HEK293 (cell line): Measurements from ENCODE around the gene ENOX2.

Source experiments
- CTCF ChIP-seq: fragments of 450-650 bp; formaldehyde crosslinking; IDR thresholded peaks from 2 replicates; pipeline ENCODE4 v1.5.1; 2016; ENCODE audit warnings: missing biosample characterization, missing genetic modification characterization
- ZBTB21 ChIP-seq: fragments of 450-650 bp; formaldehyde crosslinking; IDR thresholded peaks from 2 replicates; pipeline ENCODE4 v1.5.1; 2017; ENCODE audit warnings: missing biosample characterization, missing genetic modification characterization
- ZNF121 ChIP-seq: fragments of 450-650 bp; formaldehyde crosslinking; IDR thresholded peaks from 2 replicates; pipeline ENCODE4 v1.5.1; 2016; ENCODE audit warnings: missing biosample characterization, missing genetic modification characterization
- ZNF18 ChIP-seq: fragments of 450-650 bp; formaldehyde crosslinking; IDR thresholded peaks from 2 replicates; pipeline ENCODE4 v1.5.1; 2016; ENCODE audit warnings: missing biosample characterization, missing genetic modification characterization
- ZNF335 ChIP-seq: fragments of 450-650 bp; formaldehyde crosslinking; conservative IDR thresholded peaks from 2 replicates; pipeline ENCODE4 v1.5.1; 2016; ENCODE audit warnings: missing biosample characterization, missing genetic modification characterization
- ZNF362 ChIP-seq: fragments of 450-650 bp; formaldehyde crosslinking; IDR thresholded peaks from 2 replicates; pipeline ENCODE4 v1.5.1; 2016; ENCODE audit warnings: missing biosample characterization, missing genetic modification characterization
- ZNF423 ChIP-seq: fragments of 450-650 bp; formaldehyde crosslinking; IDR thresholded peaks from 2 replicates; pipeline ENCODE4 v1.5.1; 2016; ENCODE audit warnings: missing biosample characterization, missing genetic modification characterization
- ZNF792 ChIP-seq: fragments of 450-650 bp; formaldehyde crosslinking; IDR thresholded peaks from 2 replicates; pipeline ENCODE4 v1.5.1; 2016; ENCODE audit warnings: missing biosample characterization, missing genetic modification characterization

GRCh38 chrX:130851569-130851968 lies 51.4 kb downstream of the ENOX2 start:
- no peak for TF ChIP-seq ZNF18 (tag by site-specific recombination)
- no peak for TF ChIP-seq ZNF792
- TF ChIP-seq CTCF: no peak
- TF ChIP-seq ZBTB21 (tag by site-specific recombination): no peak
- TF ChIP-seq ZNF121 (tag by site-specific recombination): no peak
- no peak for TF ChIP-seq ZNF423 (tag by site-specific recombination)
- TF ChIP-seq ZNF362: no peak
- TF ChIP-seq ZNF335: no peak
